Parathyroid adenoma (tissue), 2 donors: Measurements from ENCODE around the gene CDHR2.

Experiments used
- H2AFZ ChIP-seq: fragments of 300-600 bp; sonication (generic); one replicate; pipeline ENCODE4 v1.7.0; 2017; ENCODE audit warnings: antibody characterized with exemption, mild to moderate bottlenecking
- H3K27ac ChIP-seq: fragments of 300-600 bp; sonication (generic); one replicate; pipeline ENCODE4 v1.7.0; 2017
- H3K27me3 ChIP-seq: fragments of 300-600 bp; sonication (generic); one replicate; pipeline ENCODE4 v1.7.0; 2017; ENCODE audit warnings: low read length; ENCODE audit not compliant: control insufficient read depth, insufficient read depth
- H3K36me3 ChIP-seq: fragments of 300-600 bp; sonication (generic); one replicate; pipeline ENCODE4 v1.7.0; 2017; ENCODE audit warnings: low read length; ENCODE audit not compliant: control insufficient read depth, insufficient read depth
- H3K4me1 ChIP-seq: fragments of 300-600 bp; sonication (generic); one replicate; pipeline ENCODE4 v1.7.0; 2017; ENCODE audit warnings: control low read depth
- H3K4me2 ChIP-seq: fragments of 300-600 bp; sonication (generic); one replicate; pipeline ENCODE4 v1.7.0; 2017; ENCODE audit warnings: low read length
- H3K4me3 ChIP-seq: fragments of 300-600 bp; sonication (generic); one replicate; pipeline ENCODE4 v1.7.0; 2017; ENCODE audit warnings: low read depth, low read length
- H3K79me2 ChIP-seq: fragments of 300-600 bp; sonication (generic); one replicate; pipeline ENCODE4 v1.7.0; 2017; ENCODE audit warnings: control low read depth
- H3K9ac ChIP-seq: fragments of 300-600 bp; sonication (generic); one replicate; pipeline ENCODE4 v1.7.0; 2017; ENCODE audit warnings: mild to moderate bottlenecking
- H3K9me3 ChIP-seq: fragments of 300-600 bp; sonication (generic); one replicate; pipeline ENCODE4 v1.7.0; 2017; ENCODE audit warnings: low read length; ENCODE audit not compliant: control insufficient read depth
- TF ChIP-seq, protein P1 (sequence below): fragments of 300-600 bp; sonication (generic); IDR thresholded peaks from one replicate; pipeline ENCODE4 v1.7.0; 2017; ENCODE audit warnings: antibody characterized with exemption, mild to moderate bottlenecking
- donor health status: primary hyperparathyroidism.

Gene CDHR2

DNA sequence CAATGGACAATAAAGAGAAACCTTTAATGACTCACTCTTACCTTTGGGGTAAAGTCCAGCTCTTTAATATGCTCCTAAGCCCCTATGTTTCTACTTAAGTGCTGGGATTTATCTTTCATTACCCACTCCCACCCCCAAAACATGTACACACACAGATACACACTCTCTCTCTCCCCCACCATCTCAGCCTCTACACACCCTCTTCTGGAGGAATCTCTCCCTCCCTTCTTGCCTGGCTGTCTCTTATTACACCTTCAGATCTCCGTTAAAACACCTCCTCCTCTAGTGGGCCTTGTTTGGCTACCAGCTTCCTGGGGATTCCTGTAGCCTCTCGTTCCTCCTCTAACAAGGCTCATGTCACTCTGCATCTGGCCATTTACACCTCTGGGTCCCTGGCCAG lies 53.9 kb downstream of the CDHR2 start:
- H3K4me2 ChIP-seq: no peak overlapping the region
- H3K4me1 ChIP-seq: no peaks in the 10 kb centered on the region
- no peak overlapping the region for H2AFZ ChIP-seq
- no peaks in the 10 kb centered on the region for H3K79me2 ChIP-seq
- no peak overlapping the region for H3K4me3 ChIP-seq
- H3K9ac ChIP-seq: no peak overlapping the region
- no peak overlapping the region for H3K27ac ChIP-seq
- TF ChIP-seq, protein P1, sequence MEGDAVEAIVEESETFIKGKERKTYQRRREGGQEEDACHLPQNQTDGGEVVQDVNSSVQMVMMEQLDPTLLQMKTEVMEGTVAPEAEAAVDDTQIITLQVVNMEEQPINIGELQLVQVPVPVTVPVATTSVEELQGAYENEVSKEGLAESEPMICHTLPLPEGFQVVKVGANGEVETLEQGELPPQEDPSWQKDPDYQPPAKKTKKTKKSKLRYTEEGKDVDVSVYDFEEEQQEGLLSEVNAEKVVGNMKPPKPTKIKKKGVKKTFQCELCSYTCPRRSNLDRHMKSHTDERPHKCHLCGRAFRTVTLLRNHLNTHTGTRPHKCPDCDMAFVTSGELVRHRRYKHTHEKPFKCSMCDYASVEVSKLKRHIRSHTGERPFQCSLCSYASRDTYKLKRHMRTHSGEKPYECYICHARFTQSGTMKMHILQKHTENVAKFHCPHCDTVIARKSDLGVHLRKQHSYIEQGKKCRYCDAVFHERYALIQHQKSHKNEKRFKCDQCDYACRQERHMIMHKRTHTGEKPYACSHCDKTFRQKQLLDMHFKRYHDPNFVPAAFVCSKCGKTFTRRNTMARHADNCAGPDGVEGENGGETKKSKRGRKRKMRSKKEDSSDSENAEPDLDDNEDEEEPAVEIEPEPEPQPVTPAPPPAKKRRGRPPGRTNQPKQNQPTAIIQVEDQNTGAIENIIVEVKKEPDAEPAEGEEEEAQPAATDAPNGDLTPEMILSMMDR: no peak
- no peaks in the 10 kb centered on the region for H3K36me3 ChIP-seq
- H3K9me3 ChIP-seq: no peaks in the 10 kb centered on the region
- H3K27me3 ChIP-seq: no peaks in the 10 kb centered on the region

GRCh38 chr5:176606032-176606431 lies 56.9 kb downstream of the CDHR2 start:
- H3K9me3 ChIP-seq: no peaks in the 10 kb centered on the region
- no peaks in the 10 kb centered on the region for H3K27me3 ChIP-seq
- no peak overlapping the region for H3K4me3 ChIP-seq
- TF ChIP-seq, protein P1: no peak
- no peaks in the 10 kb centered on the region for H3K36me3 ChIP-seq
- no peaks in the 10 kb centered on the region for H3K4me1 ChIP-seq
- H2AFZ ChIP-seq: no peak overlapping the region
- H3K4me2 ChIP-seq: no peak overlapping the region
- no peak overlapping the region for H3K27ac ChIP-seq
- no peak overlapping the region for H3K9ac ChIP-seq
- H3K79me2 ChIP-seq: no peaks in the 10 kb centered on the region

GRCh38 chr5:176606875-176607274 lies 57.7 kb downstream of the CDHR2 start:
- Histone ChIP-seq H3K36me3 (no peaks in the 10 kb centered on the region), H3K27me3 (no peaks in the 10 kb centered on the region), H3K79me2 (no peaks in the 10 kb centered on the region), H3K4me1 (no peaks in the 10 kb centered on the region), H3K9me3 (no peaks in the 10 kb centered on the region), H3K4me2 (no peak overlapping the region), H2AFZ (no peak overlapping the region), H3K9ac (no peak overlapping the region), H3K4me3 (no peak overlapping the region), H3K27ac (no peak overlapping the region)
- TF ChIP-seq, protein P1: no peak

DNA sequence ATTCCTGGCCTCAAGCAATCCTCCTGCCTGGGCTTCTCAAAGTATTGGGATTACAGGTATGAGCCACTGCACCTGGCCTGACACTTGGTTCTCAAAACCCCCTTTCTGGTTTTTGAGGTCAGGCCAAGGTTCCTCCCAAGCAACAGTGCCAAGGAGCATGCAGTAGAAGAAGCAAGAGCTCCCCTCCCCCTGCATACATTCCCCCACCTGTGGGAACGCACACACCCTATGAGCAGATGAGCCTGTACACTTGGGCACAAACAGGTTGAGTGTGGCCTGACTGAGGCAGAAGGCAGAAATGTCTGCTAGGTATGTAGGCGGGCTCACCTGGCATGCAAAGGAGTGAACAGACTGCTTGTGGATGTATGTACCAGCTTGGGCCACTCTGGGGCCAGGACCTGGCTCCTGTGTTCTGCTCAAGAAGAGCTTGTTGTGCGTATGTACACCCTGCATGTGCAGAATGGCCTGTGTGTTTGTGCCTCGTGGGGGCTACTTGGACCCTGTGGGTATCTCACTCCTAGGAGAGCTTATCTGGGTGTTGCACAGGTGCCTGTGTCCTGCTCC lies 59.1 kb downstream of the CDHR2 start:
- H2AFZ ChIP-seq: no peak overlapping the region
- H3K9ac ChIP-seq: no peak overlapping the region
- TF ChIP-seq, protein P1: no peak

More for the DNA sequence above, 59.1 kb downstream of the CDHR2 start:
- H3K27ac ChIP-seq: no peak overlapping the region
- H3K4me3 ChIP-seq: no peak overlapping the region
- H3K4me1 ChIP-seq: peaks cover under 1% of the 10 kb centered on the region
- H3K9me3 ChIP-seq: no peaks in the 10 kb centered on the region
- no peaks in the 10 kb centered on the region for H3K27me3 ChIP-seq
- no peaks in the 10 kb centered on the region for H3K36me3 ChIP-seq
- no peak overlapping the region for H3K4me2 ChIP-seq
- no peaks in the 10 kb centered on the region for H3K79me2 ChIP-seq
